AG09309 (cell line): ENCODE measurements around the gene MED20.

ENCODE experiments used
- DNase-seq: peaks from one replicate; pipeline ENCODE4 v3.0.0-alpha.2; 2010; ENCODE audit warnings: low read depth
- H3K4me3 ChIP-seq: 2 replicates; pipeline ENCODE4 v1.5.1; 2011; ENCODE audit warnings: mild to moderate bottlenecking, low read depth, low read length, moderate library complexity; ENCODE audit not compliant: control insufficient read depth
- CTCF ChIP-seq: IDR thresholded peaks from 2 replicates; pipeline ENCODE4 v1.5.1; 2011; ENCODE audit warnings: mild to moderate bottlenecking, low read depth, low read length, inconsistent platforms; ENCODE audit not compliant: insufficient read depth, control insufficient read depth; ENCODE audit errors: missing control alignments

The MED20 gene

GRCh38 chr6:41892921-41893564 is 27.9 kb downstream of the MED20 start:
- DNase-seq, result no peak
- H3K4me3 ChIP-seq, result no peak overlapping the region
- no peak for TF ChIP-seq CTCF

GRCh38 chr6:41887331-41887751 is 33.6 kb downstream of the MED20 start:
- TF ChIP-seq CTCF, result no peak
- DNase-seq, result no peak
- H3K4me3 ChIP-seq, result no peak overlapping the region

GRCh38 chr6:41885930-41886329 is 35.0 kb downstream of the MED20 start:
- H3K4me3 ChIP-seq, result no peak overlapping the region
- DNase-seq, result no peak
- no peak for TF ChIP-seq CTCF

GRCh38 chr6:41884957-41885356 is 36.0 kb downstream of the MED20 start:
- no peak for TF ChIP-seq CTCF

GRCh38 chr6:41881506-41881905 is 39.4 kb downstream of the MED20 start:
- no peak for TF ChIP-seq CTCF
- no peak overlapping the region for H3K4me3 ChIP-seq
- DNase-seq, result no peak

More at GRCh38 chr6:41884957-41885356, 36.0 kb downstream of the MED20 start:
- no peak for DNase-seq
- H3K4me3 ChIP-seq, result no peak overlapping the region

- no peak overlapping the region for H3K4me3 ChIP-seq
- peak; percentile 63 for DNase-seq
- TF ChIP-seq CTCF, result no peak
Observed at GRCh38 chr6:41878961-41879405, 42.0 kb downstream of the MED20 start.

- TF ChIP-seq CTCF, result no peak
- DNase-seq, result no peak
- no peak overlapping the region for H3K4me3 ChIP-seq
Observed at GRCh38 chr6:41878246-41878645, 42.7 kb downstream of the MED20 start.
